ENCODE measurements around the gene METTL4. TPM values are rescaled to one million over a fixed set of nuclear protein-coding genes. Genes with fewer than 3 reads are reported as not detected.
A peak's percentile ranks its signal among the peaks of the same experiment; 100 is the strongest.

The METTL4 gene
- total RNA-seq, 1 experiment from 2014 or later: 15.5 TPM

- H3K27me3 ChIP-seq (ENCODE audit: insufficient read depth, low read length): no peaks in the 10 kb centered on the region
- no peaks in the 10 kb centered on the region; a peak in 1 of 4 replicates for H3K36me3 ChIP-seq (ENCODE audit: control insufficient read depth in 1 of 2, insufficient read depth in 2 of 2, low read length in 2 of 2)
- no TSS peak for BruUV-seq (replicated peaks)
- H3K9me3 ChIP-seq (ENCODE audit: control insufficient read depth in 1 of 2, insufficient read depth in 1 of 2, low read depth in 1 of 2, low read length in 2 of 2): no peaks in the 10 kb centered on the region
- ChIA-PET POLR2A (interaction anchor here (0.6 kb wide), 1 partner anchor 15 kb away, joined by 3 read pairs; no protein-coding TSS in a partner anchor), CTCF (no interaction called here), RAD21 (ENCODE audit: low non-redundant PET in 1 of 2, low total read pairs in 2 of 2, uncharacterized antibody in 2 of 2, unreplicated experiment in 2 of 2) (no interaction called here)
- H3K4me3 ChIP-seq (replicated peaks in 1 of 2; ENCODE audit: low read depth in 1 of 2, low read length in 2 of 2): peak overlapping the region; percentile 80 to 91
- no peaks in the 10 kb centered on the region for H3K9me2 ChIP-seq (ENCODE audit: insufficient read depth)
- H4K20me1 ChIP-seq (ENCODE audit: insufficient read depth): no peaks in the 10 kb centered on the region
- H3K4me2 ChIP-seq (ENCODE audit: low read length): peak overlapping the region; percentile 86
- TF ChIP-seq, protein P1, sequence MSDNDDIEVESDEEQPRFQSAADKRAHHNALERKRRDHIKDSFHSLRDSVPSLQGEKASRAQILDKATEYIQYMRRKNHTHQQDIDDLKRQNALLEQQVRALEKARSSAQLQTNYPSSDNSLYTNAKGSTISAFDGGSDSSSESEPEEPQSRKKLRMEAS (IDR thresholded peaks at IDR 0.05): no peak
- TF ChIP-seq CBX3 (IDR thresholded peaks at IDR 0.05; ENCODE audit: low read depth): no peak
- TF ChIP-seq ELF1 (IDR thresholded peaks at IDR 0.05; ENCODE audit: borderline replicate concordance, low read depth): no peak
- no peak for TF ChIP-seq EZH2phosphoT487 (IDR thresholded peaks at IDR 0.05; ENCODE audit: borderline replicate concordance)
- TF ChIP-seq CEBPB (IDR thresholded peaks at IDR 0.05; ENCODE audit: low read depth): no peak
- H2AFZ ChIP-seq (ENCODE audit: low read depth, low read length, poor library complexity, severe bottlenecking): no peak overlapping the region
- DNase-seq (ENCODE audit: low read depth, low spot score) (no peak), ATAC-seq (no peak)
- intact Hi-C loops (cut with micrococcal nuclease): loop anchor here (5.0 kb wide), 1 partner anchor 88 kb away; the partner anchor contains the start of gene SMCHD1
- peak overlapping the region; percentile 85 for H3K9ac ChIP-seq (ENCODE audit: low read length)
- no peak overlapping the region for H3K27ac ChIP-seq (ENCODE audit: low read depth, low read length)
- H3K4me1 ChIP-seq (ENCODE audit: control insufficient read depth in 1 of 2, insufficient read depth in 2 of 2, low read length in 2 of 2): peaks cover 8 to 16% of the 10 kb centered on the region in 2 experiments; a peak in 3 of 4 replicates
- H3K79me2 ChIP-seq (ENCODE audit: insufficient read depth, low read length): peaks cover 47% of the 10 kb centered on the region
These were observed 1.7 kb downstream of the METTL4 start for GRCh38 chr18:2569338-2570207.

- DNase-seq (ENCODE audit: low read depth, low spot score) (no peak), ATAC-seq (no peak)
- H3K36me3 ChIP-seq (ENCODE audit: control insufficient read depth in 1 of 2, insufficient read depth in 2 of 2, low read length in 2 of 2): no peaks in the 10 kb centered on the region; a peak in 1 of 4 replicates
- peaks cover 37% of the 10 kb centered on the region for H3K79me2 ChIP-seq (ENCODE audit: insufficient read depth, low read length)
- H3K4me3 ChIP-seq (replicated peaks in 1 of 2; ENCODE audit: low read depth in 1 of 2, low read length in 2 of 2): no peak overlapping the region
- ChIA-PET RAD21 (ENCODE audit: low non-redundant PET in 1 of 2, low total read pairs in 2 of 2, uncharacterized antibody in 2 of 2, unreplicated experiment in 2 of 2) (no interaction called here), POLR2A (no interaction called here), CTCF (no interaction called here)
- no peak overlapping the region for H2AFZ ChIP-seq (ENCODE audit: low read depth, low read length, poor library complexity, severe bottlenecking)
- H3K27me3 ChIP-seq (ENCODE audit: insufficient read depth, low read length): no peaks in the 10 kb centered on the region
- H3K4me1 ChIP-seq (ENCODE audit: control insufficient read depth in 1 of 2, insufficient read depth in 2 of 2, low read length in 2 of 2): peaks cover 8 to 16% of the 10 kb centered on the region in 2 experiments; a peak in 3 of 4 replicates
- no peaks in the 10 kb centered on the region for H3K9me3 ChIP-seq (ENCODE audit: control insufficient read depth in 1 of 2, insufficient read depth in 1 of 2, low read depth in 1 of 2, low read length in 2 of 2)
- no peak overlapping the region for H3K9ac ChIP-seq (ENCODE audit: low read length)
- intact Hi-C loops (cut with micrococcal nuclease): no loop called here
- H4K20me1 ChIP-seq (ENCODE audit: insufficient read depth): no peaks in the 10 kb centered on the region
- no peak overlapping the region for H3K27ac ChIP-seq (ENCODE audit: low read depth, low read length)
- no peaks in the 10 kb centered on the region for H3K9me2 ChIP-seq (ENCODE audit: insufficient read depth)
- TF ChIP-seq, protein P2, sequence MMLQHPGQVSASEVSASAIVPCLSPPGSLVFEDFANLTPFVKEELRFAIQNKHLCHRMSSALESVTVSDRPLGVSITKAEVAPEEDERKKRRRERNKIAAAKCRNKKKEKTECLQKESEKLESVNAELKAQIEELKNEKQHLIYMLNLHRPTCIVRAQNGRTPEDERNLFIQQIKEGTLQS (IDR thresholded peaks at IDR 0.05): no peak
- TF ChIP-seq SIN3A (IDR thresholded peaks at IDR 0.05; ENCODE audit: low read depth): no peak
- TF ChIP-seq EZH2phosphoT487 (IDR thresholded peaks at IDR 0.05; ENCODE audit: borderline replicate concordance): no peak
- no peak for TF ChIP-seq JUND (IDR thresholded peaks at IDR 0.05)
- TF ChIP-seq, protein P1 (IDR thresholded peaks at IDR 0.05): no peak
- no peak for TF ChIP-seq RAD21 (IDR thresholded peaks at IDR 0.05; ENCODE audit: low read depth)
- TF ChIP-seq ZBTB33 (IDR thresholded peaks at IDR 0.05; ENCODE audit: extremely low read depth, insufficient replicate concordance, low read length): no peak
- TF ChIP-seq ZFX (IDR thresholded peaks at IDR 0.05): no peak
- TF ChIP-seq POLR2AphosphoS5 (IDR thresholded peaks at IDR 0.05; ENCODE audit: low read depth, low read length): no peak
- TF ChIP-seq EGR1 (IDR thresholded peaks at IDR 0.05; ENCODE audit: low read depth): no peak
- no peak for TF ChIP-seq CEBPB (IDR thresholded peaks at IDR 0.05; ENCODE audit: low read depth)
- TF ChIP-seq FOSL1 (IDR thresholded peaks at IDR 0.05; ENCODE audit: low read depth): no peak
- no peak for TF ChIP-seq POLR2A (IDR thresholded peaks at IDR 0.05; ENCODE audit: borderline replicate concordance, extremely low read depth, insufficient read depth, insufficient read length)
- TF ChIP-seq ELF1 (IDR thresholded peaks at IDR 0.05; ENCODE audit: borderline replicate concordance, low read depth): no peak
- no peak for TF ChIP-seq SP1 (IDR thresholded peaks at IDR 0.05; ENCODE audit: low read depth)
- no peak for TF ChIP-seq ZNF274 (IDR thresholded peaks at IDR 0.05; ENCODE audit: low read depth, low read length)
- BruUV-seq (replicated peaks): no TSS peak
- no peak overlapping the region for H3K4me2 ChIP-seq (ENCODE audit: low read length)
These were observed 2.7 kb downstream of the METTL4 start for GRCh38 chr18:2568605-2569004.
